Upper lobe of right lung (tissue), 1 donor: Measurements from ENCODE around the gene ATP4B. TPM values are rescaled to one million over a fixed set of nuclear protein-coding genes. Genes with fewer than 3 reads are reported as not detected.

ENCODE experiments used
- ATAC-seq: fragments of 200-7000 bp; cut with Tn5 transposase; one replicate; pipeline ENCODE4 v1.9.1; 2020; ENCODE audit warnings: mild to moderate bottlenecking, moderate library complexity
- DNase-seq: peaks from one replicate; pipeline ENCODE4 v3.0.0-alpha.2; 2020
- H3K27ac ChIP-seq: fragments of 200-600 bp; one replicate; pipeline ENCODE4 v1.8.0; 2022
- H3K27me3 ChIP-seq: fragments of 200-600 bp; one replicate; pipeline ENCODE4 v1.8.0; 2022; ENCODE audit warnings: mild to moderate bottlenecking
- H3K36me3 ChIP-seq: fragments of 200-600 bp; one replicate; pipeline ENCODE4 v1.8.0; 2022
- H3K4me1 ChIP-seq: fragments of 200-600 bp; one replicate; pipeline ENCODE4 v1.8.0; 2022
- H3K4me3 ChIP-seq: fragments of 200-600 bp; one replicate; pipeline ENCODE4 v1.8.0; 2022; ENCODE audit warnings: mild to moderate bottlenecking
- H3K9me3 ChIP-seq: fragments of 200-600 bp; one replicate; pipeline ENCODE4 v1.8.0; 2022
- intact Hi-C: fragments of 100-400 bp; cut with DNase I; formaldehyde crosslinking; loops from one replicate; pipeline ENCODE4 v1.11.0; 2022
- total RNA-seq: library from RNA; stranded (reverse); fragmentation: NEBNext Ultra II Directional; extraction: Animal tissue kit (Norgen Biotek cat#: 25700); gene quantifications from one replicate; pipeline ENCODE4 v1.2.1, GENCODE V29; 2021
- TF ChIP-seq, protein P1 (sequence below): fragments of 200-600 bp; IDR thresholded peaks from one replicate; pipeline ENCODE4 v1.8.0; 2022; ENCODE audit warnings: antibody characterized with exemption
- donor health status: DM: no; HTN: yes; CAD: no; lungs with severe emphysema.

ATP4B gene
- total RNA-seq, 1 donor from 2014 or later: not detected

DNA sequence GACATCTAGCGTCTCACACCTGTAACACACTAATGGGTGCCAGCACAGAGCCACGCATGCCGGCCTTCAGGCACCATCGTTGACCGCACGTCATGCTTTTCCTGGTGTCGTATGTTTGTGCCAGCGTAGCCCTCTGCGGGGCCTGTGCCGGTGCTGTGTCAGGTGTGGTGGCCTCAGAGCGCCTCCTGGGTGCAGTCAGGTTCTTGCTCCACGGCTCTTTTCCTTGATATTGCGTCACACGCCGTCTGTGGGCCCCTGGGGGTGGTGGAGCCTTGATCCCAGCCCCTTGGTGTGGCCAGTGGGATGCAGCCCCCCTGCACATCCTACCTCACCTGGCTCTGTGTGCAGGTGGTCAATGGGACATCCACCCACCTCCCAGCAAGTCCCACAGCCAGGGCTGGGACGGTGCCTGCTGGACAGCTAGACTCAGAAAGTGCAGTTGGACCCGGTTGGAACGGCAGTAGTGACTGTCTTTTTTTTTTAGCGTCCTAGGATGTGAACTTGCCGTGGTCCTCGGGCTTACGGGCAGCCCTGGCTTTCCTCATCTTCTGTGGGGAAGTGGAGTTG is 48.9 kb downstream of the ATP4B start:
- intact Hi-C loops: no loop called here
- Histone ChIP-seq H3K4me3 (no peak overlapping the region), H3K36me3 (peaks cover 8% of the 10 kb centered on the region), H3K9me3 (no peaks in the 10 kb centered on the region), H3K27me3 (no peaks in the 10 kb centered on the region), H3K27ac (no peak overlapping the region), H3K4me1 (no peaks in the 10 kb centered on the region)
- no peak for ATAC-seq
- TF ChIP-seq, protein P1, sequence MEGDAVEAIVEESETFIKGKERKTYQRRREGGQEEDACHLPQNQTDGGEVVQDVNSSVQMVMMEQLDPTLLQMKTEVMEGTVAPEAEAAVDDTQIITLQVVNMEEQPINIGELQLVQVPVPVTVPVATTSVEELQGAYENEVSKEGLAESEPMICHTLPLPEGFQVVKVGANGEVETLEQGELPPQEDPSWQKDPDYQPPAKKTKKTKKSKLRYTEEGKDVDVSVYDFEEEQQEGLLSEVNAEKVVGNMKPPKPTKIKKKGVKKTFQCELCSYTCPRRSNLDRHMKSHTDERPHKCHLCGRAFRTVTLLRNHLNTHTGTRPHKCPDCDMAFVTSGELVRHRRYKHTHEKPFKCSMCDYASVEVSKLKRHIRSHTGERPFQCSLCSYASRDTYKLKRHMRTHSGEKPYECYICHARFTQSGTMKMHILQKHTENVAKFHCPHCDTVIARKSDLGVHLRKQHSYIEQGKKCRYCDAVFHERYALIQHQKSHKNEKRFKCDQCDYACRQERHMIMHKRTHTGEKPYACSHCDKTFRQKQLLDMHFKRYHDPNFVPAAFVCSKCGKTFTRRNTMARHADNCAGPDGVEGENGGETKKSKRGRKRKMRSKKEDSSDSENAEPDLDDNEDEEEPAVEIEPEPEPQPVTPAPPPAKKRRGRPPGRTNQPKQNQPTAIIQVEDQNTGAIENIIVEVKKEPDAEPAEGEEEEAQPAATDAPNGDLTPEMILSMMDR: no peak
- no peak for DNase-seq

DNA sequence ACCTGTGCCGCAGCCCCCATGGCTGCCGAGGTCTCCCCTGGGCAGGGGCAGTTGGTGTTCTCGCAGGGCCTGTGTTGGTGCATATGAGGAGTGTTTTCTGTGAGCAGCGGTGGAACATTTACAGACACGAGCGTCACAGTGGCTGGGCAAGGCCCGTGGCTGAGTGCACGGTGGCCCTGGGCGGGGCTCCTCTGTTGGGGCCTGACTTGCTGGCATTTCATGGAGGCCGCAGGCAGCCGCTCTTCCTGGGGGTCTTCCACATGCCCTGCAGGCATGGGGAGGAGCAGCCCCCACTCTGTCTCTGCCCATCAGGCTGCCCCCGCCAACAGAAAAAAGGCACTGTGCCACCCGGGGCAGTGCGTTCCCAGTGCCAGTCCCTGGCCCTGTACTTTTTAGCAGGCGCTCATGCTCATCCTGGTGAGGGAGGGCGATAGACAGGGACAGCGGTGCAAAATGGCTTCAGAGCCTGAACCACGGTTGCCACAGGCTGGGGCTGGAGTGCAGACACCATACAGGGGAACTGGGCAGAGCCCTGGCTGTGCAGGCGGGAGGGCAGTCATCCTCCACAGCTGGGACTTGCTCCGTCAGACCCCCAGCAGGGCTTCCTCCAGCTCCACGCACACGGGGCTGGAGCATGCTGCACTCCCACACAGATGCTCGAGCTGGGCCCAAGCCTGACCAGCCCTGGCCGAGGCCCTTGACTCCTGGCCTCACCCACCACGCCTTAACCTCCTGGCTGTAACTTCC is 49.9 kb downstream of the ATP4B start:
- DNase-seq: no peak
- intact Hi-C loops: no loop called here
- Histone ChIP-seq H3K27me3 (no peaks in the 10 kb centered on the region), H3K9me3 (no peaks in the 10 kb centered on the region), H3K27ac (no peak overlapping the region), H3K4me3 (no peak overlapping the region), H3K4me1 (no peaks in the 10 kb centered on the region), H3K36me3 (peaks cover 8% of the 10 kb centered on the region)
- peak; percentile 6 for ATAC-seq
- TF ChIP-seq, protein P1: no peak

DNA sequence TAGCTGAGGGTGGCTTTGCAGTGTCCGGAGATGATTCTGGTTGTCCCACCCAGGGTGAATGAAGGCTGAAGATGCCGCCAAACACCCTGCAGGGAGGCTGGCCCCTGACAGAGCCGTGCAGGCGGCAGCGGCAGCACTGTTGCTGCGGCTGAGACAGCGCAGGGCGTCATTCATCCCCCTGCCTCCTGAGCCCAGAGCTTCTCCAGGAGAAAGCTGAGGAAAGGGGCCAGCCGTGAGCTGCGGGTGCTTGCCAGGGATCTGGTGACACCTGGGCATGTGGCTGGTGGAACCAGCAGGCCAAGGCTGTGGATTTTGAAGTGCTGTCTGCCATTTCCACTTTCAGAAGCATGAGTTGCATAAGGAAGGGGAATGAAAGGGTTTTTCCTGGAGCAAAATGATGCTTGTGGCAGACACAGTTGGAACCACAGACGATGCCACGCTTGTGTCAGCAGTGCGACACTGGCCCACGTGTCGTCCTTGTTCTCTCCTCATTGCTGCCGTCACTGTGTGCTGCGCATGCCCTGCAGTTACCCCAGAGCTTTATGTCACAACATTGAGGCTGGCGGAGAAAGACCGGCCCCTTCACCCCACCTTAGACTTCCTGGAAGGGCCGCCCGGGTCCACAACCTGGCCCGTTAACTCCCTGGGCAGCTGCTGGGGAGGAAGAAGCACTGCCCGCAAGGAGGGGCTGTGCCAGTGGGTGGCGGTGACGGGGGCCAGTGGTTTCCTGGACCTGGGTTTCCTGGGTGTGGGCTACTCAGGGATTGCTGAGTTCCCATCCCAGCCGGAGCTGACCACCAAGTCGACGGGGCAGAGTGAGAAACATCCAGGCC is 50.7 kb downstream of the ATP4B start:
- no peaks in the 10 kb centered on the region for H3K9me3 ChIP-seq
- no peak overlapping the region for H3K4me3 ChIP-seq
- H3K4me1 ChIP-seq: no peaks in the 10 kb centered on the region
- ATAC-seq (peak; percentile 63), DNase-seq (peak; percentile 72)
- intact Hi-C loops: no loop called here
- peaks cover 8% of the 10 kb centered on the region for H3K36me3 ChIP-seq
- TF ChIP-seq, protein P1: no peak
- H3K27me3 ChIP-seq: no peaks in the 10 kb centered on the region
- H3K27ac ChIP-seq: no peak overlapping the region

DNA sequence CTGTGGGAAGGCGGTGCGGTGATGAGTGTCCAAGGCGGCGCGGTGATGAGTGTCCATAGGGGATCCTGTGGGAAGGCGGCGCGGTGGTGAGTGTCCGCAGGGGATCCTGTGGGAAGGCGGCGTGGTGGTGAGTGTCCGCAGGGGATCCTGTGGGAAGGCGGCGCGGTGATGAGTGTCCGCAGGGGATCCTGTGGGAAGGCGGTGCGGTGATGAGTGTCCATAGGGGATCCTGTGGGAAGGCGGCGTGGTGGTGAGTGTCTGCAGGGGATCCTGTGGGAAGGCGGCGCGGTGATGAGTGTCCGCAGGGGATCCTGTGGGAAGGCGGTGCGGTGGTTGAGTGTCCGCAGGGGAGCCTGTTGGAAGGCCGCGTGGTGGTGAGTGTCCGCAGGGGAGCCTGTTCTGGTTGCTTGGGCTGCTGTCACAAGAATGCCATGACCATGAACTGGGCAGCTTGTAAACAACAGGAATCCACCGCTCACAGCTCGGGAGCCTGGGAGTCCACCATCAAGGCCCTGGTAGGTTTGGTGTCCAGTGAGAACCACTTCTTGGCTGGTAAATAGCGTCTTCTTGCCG is 52.0 kb downstream of the ATP4B start:
- TF ChIP-seq, protein P1: no peak
- no peak for ATAC-seq
- intact Hi-C loops: no loop called here

DNA sequence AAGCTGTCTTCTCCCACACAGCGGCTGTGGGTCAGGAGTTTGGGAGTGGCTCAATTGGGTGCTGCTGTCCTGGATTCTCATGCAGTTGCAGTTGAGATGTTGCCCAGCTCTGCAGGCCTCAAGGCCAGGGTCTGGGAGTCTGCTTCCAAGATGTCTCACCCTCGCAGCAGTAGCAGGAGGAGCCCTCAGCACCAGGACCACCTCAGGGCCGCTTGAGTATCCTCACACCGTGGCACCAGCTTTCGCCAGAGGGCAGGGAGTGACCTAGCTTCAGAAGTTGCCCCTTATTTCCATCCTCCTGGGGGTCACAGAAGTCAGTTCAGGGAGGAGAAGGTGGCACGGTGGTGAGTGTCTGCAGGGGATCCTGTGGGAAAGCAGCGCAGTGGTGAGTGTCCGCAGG is 52.5 kb downstream of the ATP4B start:
- DNase-seq (no peak), ATAC-seq (no peak)
- Histone ChIP-seq H3K27me3 (no peaks in the 10 kb centered on the region), H3K36me3 (no peaks in the 10 kb centered on the region), H3K27ac (no peak overlapping the region), H3K4me1 (no peaks in the 10 kb centered on the region), H3K4me3 (no peak overlapping the region), H3K9me3 (no peaks in the 10 kb centered on the region)
- TF ChIP-seq, protein P1: no peak
- intact Hi-C loops: no loop called here

More for the DNA sequence above, 52.0 kb downstream of the ATP4B start:
- H3K36me3 ChIP-seq: peaks cover 3% of the 10 kb centered on the region
- H3K4me1 ChIP-seq: no peaks in the 10 kb centered on the region
- no peak overlapping the region for H3K27ac ChIP-seq
- H3K9me3 ChIP-seq: no peaks in the 10 kb centered on the region
- no peaks in the 10 kb centered on the region for H3K27me3 ChIP-seq
- DNase-seq: no peak
- H3K4me3 ChIP-seq: no peak overlapping the region
